ENCODE measurements around the gene PPP2R2B.

- no peak for TF ChIP-seq SP1 (IDR thresholded peaks at IDR 0.05)
- TF ChIP-seq L3MBTL2 (conservative IDR thresholded peaks at IDR 0.05), result no peak
- TF ChIP-seq SUZ12 (IDR thresholded peaks at IDR 0.05), result no peak
- no peak for TF ChIP-seq PKNOX1 (IDR thresholded peaks at IDR 0.05)
- no peak for TF ChIP-seq BHLHE40 (IDR thresholded peaks at IDR 0.05; ENCODE audit: borderline replicate concordance)
- TF ChIP-seq FOXM1 (IDR thresholded peaks at IDR 0.05; ENCODE audit: borderline replicate concordance), result no peak
- TF ChIP-seq FOXA1 (IDR thresholded peaks at IDR 0.05), result no peak
Measured at GRCh38 chr5:146924132-146924531, 45.6 kb upstream of the PPP2R2B start.
